SU-DHL-6 (cell line): ENCODE data around the gene USH1C.

Experiments used
- H2AFZ ChIP-seq: fragments of 200-600 bp; sonication (generic); 2 replicates; pipeline ENCODE4 v1.6.1; 2014; ENCODE audit warnings: low read depth, mild to moderate bottlenecking, moderate library complexity, mixed read lengths, antibody characterized with exemption, low read length; ENCODE audit not compliant: severe bottlenecking
- H3F3A ChIP-seq: fragments of 200-600 bp; shearing (Covaris generic); 2 replicates; pipeline ENCODE4 v1.6.0; 2016; ENCODE audit warnings: antibody characterized with exemption, mild to moderate bottlenecking; ENCODE audit not compliant: insufficient read depth
- H3K27ac ChIP-seq: fragments of 200-600 bp; sonication (generic); 2 replicates; pipeline ENCODE4 v1.5.1; 2016; ENCODE audit warnings: low read depth, mild to moderate bottlenecking, low read length, moderate library complexity, mixed read lengths
- H3K27me3 ChIP-seq: fragments of 200-600 bp; sonication (generic), shearing (Covaris generic); 2 replicates; pipeline ENCODE4 v1.6.0; 2014; ENCODE audit warnings: mild to moderate bottlenecking, low read length
- H3K36me3 ChIP-seq: fragments of 200-600 bp; sonication (generic); 2 replicates; pipeline ENCODE4 v1.6.1; 2014; ENCODE audit warnings: mild to moderate bottlenecking, low read length, mixed read lengths
- H3K4me2 ChIP-seq: fragments of 300-600, 200-600 bp; shearing (Covaris generic), sonication (generic); 2 replicates; pipeline ENCODE4 v1.6.0; 2014; ENCODE audit warnings: low read length, low read depth, mild to moderate bottlenecking; ENCODE audit not compliant: poor library complexity, severe bottlenecking
- H3K4me3 ChIP-seq: fragments of 200-600 bp; sonication (generic); 2 replicates; pipeline ENCODE4 v1.5.1; 2014; ENCODE audit warnings: antibody characterized with exemption, low read length, mild to moderate bottlenecking, mixed read lengths; ENCODE audit not compliant: insufficient read depth, poor library complexity, severe bottlenecking
- H3K79me2 ChIP-seq: fragments of 200-600 bp; sonication (generic); 2 replicates; pipeline ENCODE4 v1.6.1; 2014; ENCODE audit warnings: mild to moderate bottlenecking, low read length, moderate library complexity; ENCODE audit not compliant: insufficient read depth
- H3K9ac ChIP-seq: fragments of 200-600 bp; sonication (generic); 2 replicates; pipeline ENCODE4 v1.7.0; 2014; ENCODE audit warnings: mild to moderate bottlenecking, low read length
- H3K9me2 ChIP-seq: fragments of 200-600 bp; sonication (generic); replicated peaks from 2 replicates; pipeline ENCODE4 v1.6.1; 2014; ENCODE audit warnings: low read length; ENCODE audit not compliant: insufficient read depth
- H3K9me3 ChIP-seq: fragments of 200-600 bp; sonication (generic); 2 replicates; pipeline ENCODE4 v1.6.1; 2014; ENCODE audit warnings: low read length, mixed read lengths; ENCODE audit not compliant: insufficient read depth
- H4K20me1 ChIP-seq: fragments of 200-600 bp; sonication (generic); 2 replicates; pipeline ENCODE4 v1.6.1; 2014; ENCODE audit warnings: low read depth, mild to moderate bottlenecking, antibody characterized with exemption, low read length, moderate library complexity, mixed read lengths
- EZH2phosphoT487 ChIP-seq: fragments of 200-600 bp; sonication (generic), shearing (Covaris generic); conservative IDR thresholded peaks from 2 replicates; pipeline ENCODE4 v1.6.1; 2018; ENCODE audit warnings: mild to moderate bottlenecking, antibody characterized with exemption, low read length, moderate library complexity, mixed read lengths
- TF ChIP-seq, protein P1 (sequence below): fragments of 200-600 bp; sonication (generic); IDR thresholded peaks from one replicate; pipeline ENCODE4 v1.5.1; 2017; ENCODE audit warnings: antibody characterized with exemption, mild to moderate bottlenecking, low read length, moderate library complexity; ENCODE audit not compliant: insufficient read depth, poor library complexity, severe bottlenecking

Gene USH1C

GRCh38 chr11:17558916-17559315 lies 14.7 kb upstream of the USH1C start:
- Histone ChIP-seq H3K27me3 (no peaks in the 10 kb centered on the region), H3K9me2 (no peaks in the 10 kb centered on the region), H3K4me3 (no peak overlapping the region), H3F3A (no peaks in the 10 kb centered on the region), H4K20me1 (no peaks in the 10 kb centered on the region), H3K36me3 (no peaks in the 10 kb centered on the region), H3K4me2 (no peak overlapping the region), H3K9ac (no peak overlapping the region), H2AFZ (no peak overlapping the region), H3K9me3 (no peaks in the 10 kb centered on the region), H3K27ac (no peak overlapping the region), H3K79me2 (no peaks in the 10 kb centered on the region)
- TF ChIP-seq, protein P1, sequence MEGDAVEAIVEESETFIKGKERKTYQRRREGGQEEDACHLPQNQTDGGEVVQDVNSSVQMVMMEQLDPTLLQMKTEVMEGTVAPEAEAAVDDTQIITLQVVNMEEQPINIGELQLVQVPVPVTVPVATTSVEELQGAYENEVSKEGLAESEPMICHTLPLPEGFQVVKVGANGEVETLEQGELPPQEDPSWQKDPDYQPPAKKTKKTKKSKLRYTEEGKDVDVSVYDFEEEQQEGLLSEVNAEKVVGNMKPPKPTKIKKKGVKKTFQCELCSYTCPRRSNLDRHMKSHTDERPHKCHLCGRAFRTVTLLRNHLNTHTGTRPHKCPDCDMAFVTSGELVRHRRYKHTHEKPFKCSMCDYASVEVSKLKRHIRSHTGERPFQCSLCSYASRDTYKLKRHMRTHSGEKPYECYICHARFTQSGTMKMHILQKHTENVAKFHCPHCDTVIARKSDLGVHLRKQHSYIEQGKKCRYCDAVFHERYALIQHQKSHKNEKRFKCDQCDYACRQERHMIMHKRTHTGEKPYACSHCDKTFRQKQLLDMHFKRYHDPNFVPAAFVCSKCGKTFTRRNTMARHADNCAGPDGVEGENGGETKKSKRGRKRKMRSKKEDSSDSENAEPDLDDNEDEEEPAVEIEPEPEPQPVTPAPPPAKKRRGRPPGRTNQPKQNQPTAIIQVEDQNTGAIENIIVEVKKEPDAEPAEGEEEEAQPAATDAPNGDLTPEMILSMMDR: no peak
- TF ChIP-seq EZH2phosphoT487: no peak

DNA sequence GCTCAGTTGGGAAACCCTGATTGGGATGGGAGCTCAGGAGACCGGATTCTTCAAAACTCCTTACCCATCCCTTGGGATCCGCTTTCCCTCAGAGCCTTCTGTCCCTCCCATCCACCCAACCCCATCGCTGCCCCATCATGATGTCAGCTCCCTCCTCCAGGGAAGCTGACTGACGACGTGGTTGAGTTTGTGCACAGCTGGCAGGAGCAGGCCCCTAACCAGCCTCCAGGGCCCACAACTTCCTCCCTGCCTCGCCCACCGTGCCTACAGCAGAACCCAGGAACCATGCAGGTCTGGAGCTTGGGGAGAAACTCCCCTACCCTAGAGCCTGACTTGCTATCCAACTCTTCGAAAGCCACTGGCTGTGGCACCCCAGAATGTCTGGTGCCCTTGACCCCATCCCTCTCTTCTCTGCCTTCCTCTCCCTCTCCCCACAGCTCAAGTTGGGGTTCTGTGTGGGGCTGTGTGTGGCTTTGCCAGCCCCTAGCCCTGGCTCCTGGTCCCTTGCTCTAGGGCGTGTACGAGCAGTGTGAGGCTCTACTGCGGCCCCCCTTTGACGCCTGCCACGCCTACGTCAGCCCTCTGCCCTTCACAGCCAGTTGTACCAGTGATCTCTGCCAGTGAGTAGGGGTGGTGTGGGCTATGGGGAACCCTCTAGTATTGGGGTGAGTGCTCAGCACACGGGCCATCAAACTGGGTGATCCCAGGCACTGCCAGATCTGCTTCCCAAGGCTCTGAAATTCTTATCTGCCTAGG lies 14.0 kb upstream of the USH1C start:
- H3K27me3 ChIP-seq: no peaks in the 10 kb centered on the region
- no peak overlapping the region for H3K27ac ChIP-seq
- no peaks in the 10 kb centered on the region for H3K9me2 ChIP-seq
- no peak overlapping the region for H3K4me2 ChIP-seq
- H4K20me1 ChIP-seq: no peaks in the 10 kb centered on the region
- no peaks in the 10 kb centered on the region for H3F3A ChIP-seq
- no peak overlapping the region for H3K4me3 ChIP-seq
- H3K9ac ChIP-seq: no peak overlapping the region
- TF ChIP-seq, protein P1: no peak
- TF ChIP-seq EZH2phosphoT487: no peak
- no peaks in the 10 kb centered on the region for H3K79me2 ChIP-seq
- H2AFZ ChIP-seq: no peak overlapping the region
- no peaks in the 10 kb centered on the region for H3K36me3 ChIP-seq
- no peaks in the 10 kb centered on the region for H3K9me3 ChIP-seq

- Histone ChIP-seq H3F3A (no peaks in the 10 kb centered on the region), H3K9ac (no peak overlapping the region), H3K9me3 (no peaks in the 10 kb centered on the region), H3K36me3 (no peaks in the 10 kb centered on the region), H3K27ac (no peak overlapping the region), H2AFZ (no peak overlapping the region), H3K27me3 (no peaks in the 10 kb centered on the region), H3K4me3 (no peak overlapping the region), H3K4me2 (no peak overlapping the region), H3K79me2 (no peaks in the 10 kb centered on the region), H4K20me1 (no peaks in the 10 kb centered on the region), H3K9me2 (no peaks in the 10 kb centered on the region)
- no peak for TF ChIP-seq EZH2phosphoT487
- TF ChIP-seq, protein P1: no peak
Measured at GRCh38 chr11:17556999-17557398, 12.8 kb upstream of the USH1C start.
